GM10266 (cell line): ENCODE results near the gene MAP3K12.
"Not testable (repeated sequence)": the region's sequence is repeated elsewhere in the genome, so short reads cannot be mapped to it uniquely, and the experiment has no call there.

ENCODE experiments used
- DNase-seq: peaks from one replicate; pipeline ENCODE4 v3.0.0; 2012; ENCODE audit errors: extremely low spot score
- TF ChIP-seq, protein P1 (sequence below): IDR thresholded peaks from 2 replicates; pipeline ENCODE4 v1.5.1; 2012; ENCODE audit warnings: mild to moderate bottlenecking, low read depth; ENCODE audit not compliant: control insufficient read depth, insufficient read depth; ENCODE audit errors: missing control alignments

The MAP3K12 gene

DNA sequence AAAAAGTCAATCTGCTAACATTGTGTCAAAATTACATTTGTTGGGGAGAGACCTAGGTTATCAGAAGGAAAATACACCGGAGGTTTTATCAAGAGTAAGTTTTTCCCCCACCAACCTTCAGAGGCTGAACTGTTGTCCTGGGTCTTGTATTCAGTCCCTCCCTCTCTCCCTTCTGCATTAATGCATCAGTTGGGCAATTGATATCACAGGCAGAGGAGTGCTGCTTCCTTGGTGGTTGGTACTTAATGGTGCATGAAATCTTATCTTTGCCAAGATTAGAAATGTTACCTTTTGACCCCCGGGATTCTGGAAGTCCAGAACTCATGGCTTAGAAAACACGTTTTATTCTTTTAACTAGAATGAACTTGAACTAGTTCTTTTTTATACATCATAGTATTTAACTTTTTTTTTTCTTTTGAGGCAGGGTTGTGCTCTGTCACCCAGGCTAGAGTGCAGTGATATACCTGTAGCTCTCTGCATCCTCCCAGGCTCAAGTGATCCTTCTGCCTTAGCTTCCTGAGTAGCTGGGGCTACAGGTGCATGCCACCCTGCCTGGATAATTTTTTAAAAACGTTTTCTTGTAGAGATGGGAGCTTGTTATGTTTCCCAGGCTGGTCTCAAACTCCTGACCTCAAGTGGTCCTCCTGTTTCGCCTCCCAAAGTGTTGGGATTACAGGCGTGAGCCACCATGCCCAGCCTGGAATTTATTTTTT is 42.4 kb downstream of the MAP3K12 start:
- TF ChIP-seq, protein P1, sequence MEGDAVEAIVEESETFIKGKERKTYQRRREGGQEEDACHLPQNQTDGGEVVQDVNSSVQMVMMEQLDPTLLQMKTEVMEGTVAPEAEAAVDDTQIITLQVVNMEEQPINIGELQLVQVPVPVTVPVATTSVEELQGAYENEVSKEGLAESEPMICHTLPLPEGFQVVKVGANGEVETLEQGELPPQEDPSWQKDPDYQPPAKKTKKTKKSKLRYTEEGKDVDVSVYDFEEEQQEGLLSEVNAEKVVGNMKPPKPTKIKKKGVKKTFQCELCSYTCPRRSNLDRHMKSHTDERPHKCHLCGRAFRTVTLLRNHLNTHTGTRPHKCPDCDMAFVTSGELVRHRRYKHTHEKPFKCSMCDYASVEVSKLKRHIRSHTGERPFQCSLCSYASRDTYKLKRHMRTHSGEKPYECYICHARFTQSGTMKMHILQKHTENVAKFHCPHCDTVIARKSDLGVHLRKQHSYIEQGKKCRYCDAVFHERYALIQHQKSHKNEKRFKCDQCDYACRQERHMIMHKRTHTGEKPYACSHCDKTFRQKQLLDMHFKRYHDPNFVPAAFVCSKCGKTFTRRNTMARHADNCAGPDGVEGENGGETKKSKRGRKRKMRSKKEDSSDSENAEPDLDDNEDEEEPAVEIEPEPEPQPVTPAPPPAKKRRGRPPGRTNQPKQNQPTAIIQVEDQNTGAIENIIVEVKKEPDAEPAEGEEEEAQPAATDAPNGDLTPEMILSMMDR = no peak
- no peak for DNase-seq

DNA sequence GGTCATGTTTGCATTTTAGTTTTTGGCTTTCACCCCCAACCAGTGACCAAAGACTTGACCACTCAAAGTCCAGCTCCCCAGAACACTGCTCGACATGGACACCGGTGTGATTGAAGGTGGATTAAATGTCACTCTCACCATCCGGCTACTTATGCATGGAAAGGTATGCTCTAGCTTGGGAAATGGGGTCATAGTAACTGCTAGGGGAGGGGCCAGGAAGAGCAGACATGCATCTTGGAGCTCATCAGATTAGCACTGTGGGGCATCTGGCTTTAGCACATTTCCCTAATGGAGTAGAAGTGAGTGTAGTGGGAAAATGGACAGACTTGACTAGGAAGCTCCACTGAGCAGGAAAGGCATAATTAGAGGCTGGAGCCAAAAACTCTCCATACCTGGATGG is 44.6 kb downstream of the MAP3K12 start:
- DNase-seq = no peak
- TF ChIP-seq, protein P1 = no peak

DNA sequence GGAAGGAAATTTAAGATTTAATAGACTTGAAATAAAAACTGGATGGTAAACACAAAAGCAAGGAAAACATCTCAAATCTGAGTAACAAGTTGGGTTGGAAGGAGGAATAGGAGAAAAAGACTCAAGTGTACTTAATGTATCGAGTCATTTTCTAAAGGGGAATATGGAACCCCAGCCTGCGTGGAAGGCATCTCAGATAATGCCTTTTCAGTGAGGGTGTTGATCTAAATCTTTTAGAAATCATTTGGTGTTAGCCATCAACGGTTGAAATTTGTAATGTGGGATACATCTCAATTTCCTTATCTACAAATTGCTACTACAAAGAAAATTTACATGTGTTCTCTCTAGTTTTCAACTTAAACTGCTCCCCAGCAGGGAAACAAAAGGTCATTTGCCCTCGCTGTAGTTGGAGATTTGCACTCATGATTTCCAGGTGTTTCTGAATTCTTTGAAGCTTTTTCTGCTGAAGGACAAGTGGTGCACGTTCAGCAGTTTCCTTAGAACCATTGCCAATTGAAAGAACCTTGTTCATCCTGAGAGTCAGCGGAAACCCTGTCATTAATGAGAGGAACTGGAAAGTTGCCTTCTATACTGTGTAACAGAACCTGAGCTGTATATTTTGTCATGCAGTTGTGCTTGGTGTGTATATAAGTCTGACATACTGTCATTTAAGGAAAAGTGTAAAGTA is 45.2 kb downstream of the MAP3K12 start:
- no peak for DNase-seq
- TF ChIP-seq, protein P1 = no peak

DNA sequence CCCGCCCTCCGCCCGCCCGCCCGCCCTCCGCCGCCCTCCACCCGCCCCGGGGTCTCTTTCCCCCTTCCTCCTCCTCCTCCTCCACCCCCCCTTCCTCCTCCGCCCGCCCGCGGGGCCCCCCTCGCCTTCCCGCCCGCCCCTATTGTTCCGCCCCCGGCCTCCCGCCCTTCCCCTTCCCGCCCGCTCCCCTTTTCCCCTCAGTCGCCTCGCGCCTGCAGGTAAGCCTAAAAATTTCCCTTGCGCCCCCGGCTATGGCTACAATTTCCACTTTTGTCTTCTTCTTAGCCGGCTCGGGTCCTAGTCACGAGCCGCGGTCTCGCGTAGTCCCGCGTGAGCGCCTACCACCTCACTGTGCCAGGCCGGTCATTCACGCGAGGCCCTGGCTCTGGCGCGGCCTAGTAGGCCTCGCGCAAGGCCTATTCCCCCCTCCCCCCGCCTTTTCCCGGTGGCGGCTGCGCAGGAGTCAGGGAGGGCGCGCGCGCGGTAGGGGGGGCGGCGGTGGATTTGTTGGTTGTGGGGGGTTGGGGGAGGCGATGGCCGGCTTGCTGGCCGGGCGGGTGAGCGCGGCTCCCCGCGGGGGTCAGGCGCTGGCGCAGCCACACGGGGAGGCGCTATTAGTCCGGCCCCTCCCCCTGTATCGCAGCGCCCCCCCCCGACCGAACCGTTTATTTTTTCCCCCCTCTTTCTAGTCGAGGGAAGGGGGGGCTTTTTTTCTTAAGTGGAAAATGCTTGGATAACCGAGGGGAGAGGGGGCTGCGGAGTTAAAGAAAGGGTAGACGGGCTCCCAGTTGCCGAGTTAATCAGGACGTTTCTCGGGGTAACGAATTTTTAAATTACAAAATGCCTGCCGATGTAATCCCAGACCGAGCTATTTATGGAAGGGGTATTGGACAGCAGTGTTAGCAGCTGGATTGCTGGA is 46.8 kb downstream of the MAP3K12 start:
- DNase-seq = peak; percentile 87
- TF ChIP-seq, protein P1 = peak; percentile 39

DNA sequence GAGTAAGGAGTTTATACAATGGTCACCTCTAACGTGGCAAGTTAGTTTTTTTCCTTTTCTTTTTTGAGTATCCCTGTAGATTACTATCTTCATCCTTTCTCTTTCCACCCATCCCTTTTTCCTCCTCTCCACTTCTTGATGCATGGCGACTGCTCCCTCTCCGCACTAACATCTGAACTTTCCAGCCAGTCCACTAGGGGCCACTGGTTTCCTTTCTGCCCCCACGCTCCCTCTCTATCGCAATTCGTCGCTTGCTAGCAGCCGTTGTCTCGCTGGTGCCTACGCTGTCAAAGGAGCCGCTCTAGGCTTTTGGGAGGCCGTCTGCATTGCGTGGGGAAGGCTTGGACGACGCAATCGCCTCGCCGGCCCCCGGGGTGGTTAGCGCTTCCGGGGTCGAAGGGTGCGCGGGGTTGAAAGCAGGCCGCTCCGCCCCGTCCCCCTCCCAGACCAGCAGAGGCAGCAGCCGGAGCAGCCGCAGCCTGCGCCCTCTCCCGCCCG is 47.5 kb downstream of the MAP3K12 start, which contains the start of gene PCBP2:
Gene PCBP2, plus strand, starts transcription at position 442 of the 498 bp plus-strand sequence. CDS start 2,699 bp downstream, outside the sequence.
- DNase-seq = peak; percentile 97
- TF ChIP-seq, protein P1 = peak; percentile 95

DNA sequence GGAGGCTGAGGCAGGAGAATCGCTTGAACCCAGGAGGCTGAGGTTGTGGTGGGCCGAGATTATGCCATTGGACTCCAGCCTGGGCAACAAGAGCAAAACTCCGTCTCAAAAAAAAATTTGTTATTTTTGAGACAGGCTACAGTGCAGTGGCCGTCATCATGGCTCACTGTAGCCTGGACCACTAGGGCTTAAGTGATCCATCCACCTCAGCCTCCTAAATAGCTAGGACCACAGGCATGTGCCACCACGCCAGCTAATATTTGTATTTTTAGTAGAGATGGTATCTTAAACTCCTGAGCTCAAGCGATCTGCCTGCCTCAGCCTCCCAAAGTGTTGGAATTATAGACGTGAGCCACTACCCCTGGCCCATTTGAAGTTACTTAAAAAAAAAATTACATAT is 48.3 kb downstream of the MAP3K12 start:
- DNase-seq = no peak
- TF ChIP-seq, protein P1 = no peak

DNA sequence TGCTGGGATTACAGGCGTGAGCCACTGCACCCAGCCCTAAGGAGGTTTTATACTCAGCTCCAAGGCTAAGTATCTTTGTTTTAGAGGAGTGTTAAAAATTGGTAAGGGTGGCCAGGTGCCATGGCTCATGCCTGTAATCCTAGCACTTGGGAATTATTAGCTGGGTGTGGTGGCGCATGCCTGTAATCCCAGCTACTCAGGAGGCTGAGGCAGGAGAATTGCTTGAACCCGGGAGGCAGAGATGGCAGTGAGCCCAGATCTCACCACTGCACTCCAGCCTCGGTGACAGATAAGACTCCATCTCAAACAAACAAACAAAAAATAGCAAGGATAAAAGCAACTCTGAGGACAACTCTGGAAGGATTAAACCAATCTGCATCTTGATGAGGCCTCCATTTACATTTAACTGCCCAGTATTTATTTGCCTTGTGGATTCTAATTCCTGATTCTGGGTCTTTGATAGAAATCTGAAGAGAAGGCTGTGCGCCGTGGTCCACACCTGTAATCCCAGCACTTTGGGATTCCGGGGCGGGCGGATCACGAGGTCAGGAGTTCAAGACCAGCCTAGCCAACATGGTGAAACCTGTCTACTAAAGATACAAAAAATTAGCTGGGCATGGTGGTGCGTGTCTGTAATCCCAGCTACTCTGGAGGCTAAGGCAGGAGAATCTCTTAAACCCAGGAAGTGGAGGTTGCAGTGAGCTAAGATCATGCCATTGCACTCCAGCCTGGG is 54.5 kb downstream of the MAP3K12 start:
- not testable (repeated sequence) for DNase-seq
